ENCODE measurements around the gene MBD4. TPM values are rescaled to one million over a fixed set of nuclear protein-coding genes. Genes with fewer than 3 reads are reported as not detected.
"Not testable (repeated sequence)": the region's sequence is repeated elsewhere in the genome, so short reads cannot be mapped to it uniquely, and the experiment has no call there.

The MBD4 gene
- total RNA-seq, 1 experiment from 2014 or later, result 40.1 TPM

GRCh38 chr3:129413687-129414506, 25.9 kb downstream of the MBD4 start:
- Histone ChIP-seq H2BK5ac (ENCODE audit: insufficient read length, low read length) (no peak overlapping the region), H3K23ac (ENCODE audit: insufficient read length, low read depth, low read length) (no peak overlapping the region), H4K5ac (ENCODE audit: insufficient read length, low read depth, low read length) (no peak overlapping the region), H3K14ac (ENCODE audit: insufficient read depth, low read length) (no peak overlapping the region), H2BK120ac (ENCODE audit: low read depth, low read length, poor library complexity, severe bottlenecking) (no peak overlapping the region), H2AFZ (ENCODE audit: low read length) (no peak overlapping the region), H4K8ac (replicated peaks; ENCODE audit: insufficient read length, low read depth, low read length) (no peak overlapping the region), H4K91ac (ENCODE audit: insufficient read length, low read depth, low read length) (no peak overlapping the region), H3K4me2 (ENCODE audit: insufficient read depth, insufficient read length, low read length) (no peak overlapping the region), H3K27me3 (ENCODE audit: insufficient read depth, low read length) (0 out of 2 replicates have a peak, but pooled peaks cover 3% of the 10 kb centered on the region), H3K79me1 (ENCODE audit: insufficient read depth, low read depth, low read length, poor library complexity, severe bottlenecking) (no peaks in the 10 kb centered on the region), H3K9ac (ENCODE audit: extremely low read depth, insufficient read length, low read length) (no peak overlapping the region), H4K20me1 (ENCODE audit: control insufficient read depth, insufficient read depth, insufficient read length) (no peaks in the 10 kb centered on the region), H3K56ac (ENCODE audit: insufficient read length, low read depth, low read length) (no peak overlapping the region), H2BK15ac (ENCODE audit: low read depth, low read length) (no peak overlapping the region), H2BK20ac (ENCODE audit: low read depth, low read length, poor library complexity, severe bottlenecking) (no peak overlapping the region), H3K23me2 (ENCODE audit: insufficient read length, low read depth, low read length, poor library complexity, severe bottlenecking) (no peaks in the 10 kb centered on the region), H3K18ac (ENCODE audit: insufficient read length, low read depth, low read length) (no peak overlapping the region), H3K27ac (ENCODE audit: insufficient read length, low read depth, low read length) (no peak overlapping the region), H3K4me1 (ENCODE audit: insufficient read depth, low read length) (no peaks in the 10 kb centered on the region), H3K9me3 (ENCODE audit: control insufficient read depth, low read depth, low read length) (no peaks in the 10 kb centered on the region), H2AK5ac (ENCODE audit: insufficient read length, low read length) (no peak overlapping the region), H3T11ph (ENCODE audit: low read length) (no peak overlapping the region), H3K4ac (ENCODE audit: low read depth, low read length) (no peak overlapping the region), H3K79me2 (ENCODE audit: insufficient read depth, low read length) (no peaks in the 10 kb centered on the region), H2BK12ac (ENCODE audit: insufficient read length, low read depth, low read length) (no peak overlapping the region)
- no peak for DNase-seq
- Mint-ChIP-seq H3K27ac (no peak overlapping the region; a peak in 1 of 7 replicates), H3K9me3 (no peaks in the 10 kb centered on the region), H3K4me3 (no peak overlapping the region), H3K27me3 (ENCODE audit: low read depth) (peaks cover 53% of the 10 kb centered on the region), H3K36me3 (ENCODE audit: insufficient read depth in 1 of 3, low read depth in 3 of 3) (no peaks in the 10 kb centered on the region), H3K4me1 (peaks cover 12 to 14% of the 10 kb centered on the region in 2 experiments; a peak in 3 of 4 replicates)
- TF ChIP-seq, protein P1, sequence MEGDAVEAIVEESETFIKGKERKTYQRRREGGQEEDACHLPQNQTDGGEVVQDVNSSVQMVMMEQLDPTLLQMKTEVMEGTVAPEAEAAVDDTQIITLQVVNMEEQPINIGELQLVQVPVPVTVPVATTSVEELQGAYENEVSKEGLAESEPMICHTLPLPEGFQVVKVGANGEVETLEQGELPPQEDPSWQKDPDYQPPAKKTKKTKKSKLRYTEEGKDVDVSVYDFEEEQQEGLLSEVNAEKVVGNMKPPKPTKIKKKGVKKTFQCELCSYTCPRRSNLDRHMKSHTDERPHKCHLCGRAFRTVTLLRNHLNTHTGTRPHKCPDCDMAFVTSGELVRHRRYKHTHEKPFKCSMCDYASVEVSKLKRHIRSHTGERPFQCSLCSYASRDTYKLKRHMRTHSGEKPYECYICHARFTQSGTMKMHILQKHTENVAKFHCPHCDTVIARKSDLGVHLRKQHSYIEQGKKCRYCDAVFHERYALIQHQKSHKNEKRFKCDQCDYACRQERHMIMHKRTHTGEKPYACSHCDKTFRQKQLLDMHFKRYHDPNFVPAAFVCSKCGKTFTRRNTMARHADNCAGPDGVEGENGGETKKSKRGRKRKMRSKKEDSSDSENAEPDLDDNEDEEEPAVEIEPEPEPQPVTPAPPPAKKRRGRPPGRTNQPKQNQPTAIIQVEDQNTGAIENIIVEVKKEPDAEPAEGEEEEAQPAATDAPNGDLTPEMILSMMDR (conservative IDR thresholded peaks at IDR 0.05), result no peak
- WGBS (ENCODE audit: extremely low coverage, insufficient read length, low lambda C conversion rate), result no CpG with 5 or more reads among the region's 4 CpGs

GRCh38 chr3:129413238-129413637, 26.5 kb downstream of the MBD4 start:
- H3K56ac ChIP-seq (ENCODE audit: insufficient read length, low read depth, low read length); H3K23me2 ChIP-seq (ENCODE audit: insufficient read length, low read depth, low read length, poor library complexity, severe bottlenecking); H2BK12ac ChIP-seq (ENCODE audit: insufficient read length, low read depth, low read length); H3K79me2 ChIP-seq (ENCODE audit: insufficient read depth, low read length); H4K5ac ChIP-seq (ENCODE audit: insufficient read length, low read depth, low read length); H3K23ac ChIP-seq (ENCODE audit: insufficient read length, low read depth, low read length); H2BK120ac ChIP-seq (ENCODE audit: low read depth, low read length, poor library complexity, severe bottlenecking); H4K20me1 ChIP-seq (ENCODE audit: control insufficient read depth, insufficient read depth, insufficient read length); H2BK15ac ChIP-seq (ENCODE audit: low read depth, low read length); H3K27me3 ChIP-seq (ENCODE audit: insufficient read depth, low read length); H3K4me2 ChIP-seq (ENCODE audit: insufficient read depth, insufficient read length, low read length); H3K79me1 ChIP-seq (ENCODE audit: insufficient read depth, low read depth, low read length, poor library complexity, severe bottlenecking); H3K27ac Mint-ChIP-seq; H2BK20ac ChIP-seq (ENCODE audit: low read depth, low read length, poor library complexity, severe bottlenecking); H4K8ac ChIP-seq (replicated peaks; ENCODE audit: insufficient read length, low read depth, low read length); H3K4me1 Mint-ChIP-seq; H3K4me1 ChIP-seq (ENCODE audit: insufficient read depth, low read length); H2AFZ ChIP-seq (ENCODE audit: low read length); H3K4me3 Mint-ChIP-seq; DNase-seq; H4K91ac ChIP-seq (ENCODE audit: insufficient read length, low read depth, low read length); H3K36me3 Mint-ChIP-seq (ENCODE audit: insufficient read depth in 1 of 3, low read depth in 3 of 3); H3K18ac ChIP-seq (ENCODE audit: insufficient read length, low read depth, low read length); H3K4ac ChIP-seq (ENCODE audit: low read depth, low read length); H3T11ph ChIP-seq (ENCODE audit: low read length); H3K9ac ChIP-seq (ENCODE audit: extremely low read depth, insufficient read length, low read length); H3K9me3 ChIP-seq (ENCODE audit: control insufficient read depth, low read depth, low read length); H3K27ac ChIP-seq (ENCODE audit: insufficient read length, low read depth, low read length); H3K9me3 Mint-ChIP-seq; H2BK5ac ChIP-seq (ENCODE audit: insufficient read length, low read length); H2AK5ac ChIP-seq (ENCODE audit: insufficient read length, low read length); H3K14ac ChIP-seq (ENCODE audit: insufficient read depth, low read length): not testable (repeated sequence)
- peaks cover 50% of the 10 kb centered on the region for H3K27me3 Mint-ChIP-seq (ENCODE audit: low read depth)
- no CpG with 5 or more reads among the region's 3 CpGs for WGBS (ENCODE audit: extremely low coverage, insufficient read length, low lambda C conversion rate)

Data from H9 (cell line).